ENCODE data around the gene PRDM16.
"Not testable (repeated sequence)": the region's sequence is repeated elsewhere in the genome, so short reads cannot be mapped to it uniquely, and the experiment has no call there.

PRDM16 gene

GRCh38 chr1:3145532-3146325 is 76.7 kb downstream of the PRDM16 start:
- no peak for DNase-seq

GRCh38 chr1:3146458-3146857 is 77.5 kb downstream of the PRDM16 start:
- no peak for DNase-seq

GRCh38 chr1:3146907-3147306 is 77.9 kb downstream of the PRDM16 start:
- no peak for DNase-seq

- no peak for DNase-seq
These were observed 79.2 kb downstream of the PRDM16 start for GRCh38 chr1:3148171-3148570.

GRCh38 chr1:3149277-3149676 is 80.3 kb downstream of the PRDM16 start:
- no peak for DNase-seq

GRCh38 chr1:3151456-3151855 is 82.5 kb downstream of the PRDM16 start:
- no peak for DNase-seq

GRCh38 chr1:3152143-3152542 is 83.1 kb downstream of the PRDM16 start:
- DNase-seq = no peak

GRCh38 chr1:3153197-3153596 is 84.2 kb downstream of the PRDM16 start:
- DNase-seq = no peak

- no peak for DNase-seq
These were observed 85.1 kb downstream of the PRDM16 start for GRCh38 chr1:3153902-3154795.

- no peak for DNase-seq
These were observed 86.3 kb downstream of the PRDM16 start for GRCh38 chr1:3155056-3155925.

- DNase-seq = no peak
These were observed 86.9 kb downstream of the PRDM16 start for GRCh38 chr1:3155926-3156220.

GRCh38 chr1:3156936-3157335 is 87.9 kb downstream of the PRDM16 start:
- no peak for DNase-seq

GRCh38 chr1:3158347-3158746 is 89.3 kb downstream of the PRDM16 start:
- DNase-seq = no peak

GRCh38 chr1:3159121-3159520 is 90.1 kb downstream of the PRDM16 start:
- no peak for DNase-seq

- no peak for DNase-seq
These were observed 91.0 kb downstream of the PRDM16 start for GRCh38 chr1:3159996-3160395.

GRCh38 chr1:3160647-3161145 is 91.7 kb downstream of the PRDM16 start:
- no peak for DNase-seq

GRCh38 chr1:3161176-3161840 is 92.3 kb downstream of the PRDM16 start:
- no peak for DNase-seq

GRCh38 chr1:3162322-3162882 is 93.4 kb downstream of the PRDM16 start:
- DNase-seq = no peak

- DNase-seq = no peak
These were observed 94.4 kb downstream of the PRDM16 start for GRCh38 chr1:3163356-3163755.

- no peak for DNase-seq
These were observed 95.7 kb downstream of the PRDM16 start for GRCh38 chr1:3164671-3165070.

- DNase-seq = not testable (repeated sequence)
These were observed 96.2 kb downstream of the PRDM16 start for GRCh38 chr1:3165189-3165588.

Measured in fibroblast of skin of back (primary cell).